HepG2 (cell line): ENCODE measurements around the gene PRR15L. TPM values are rescaled to one million over a fixed set of nuclear protein-coding genes. Genes with fewer than 3 reads are reported as not detected.

Experiments used
- ATAC-seq: fragments of 200-7000 bp; cut with Tn5 transposase; 3 replicates; pipeline ENCODE4 v1.9.1; 2020; ENCODE audit warnings: mild to moderate bottlenecking, moderate library complexity
- BruUV-seq: library from RNA; stranded (reverse); fragments of 400-500 nt; replicated peaks from 2 replicates; lab custom pipeline; 2021; lab: Mats Ljungman, UMichigan
- CTCF ChIA-PET: fragments of 300-600 bp; formaldehyde crosslinking; extraction: SDS; loops from one replicate; lab custom pipeline; 2021; ENCODE audit warnings: low total read pairs, inconsistent platforms, low intra/inter-chr PET ratio; lab: Yijun Ruan, JAX
- POLR2A ChIA-PET: fragments of 350-600 bp; sonication (Branson Sonifier 250); formaldehyde crosslinking; loops from one replicate; lab custom pipeline; 2020; ENCODE audit warnings: antibody characterized with exemption, inconsistent platforms; lab: Yijun Ruan, JAX
- DNase-seq: peaks from one replicate; pipeline ENCODE4 v3.0.0-alpha.2; 2015; ENCODE audit warnings: low spot score
- FAIRE-seq: peaks from 3 replicates; lab custom pipeline; 2011; peaks lifted over from hg19 to GRCh38; lab: Jason Lieb, UNC
- H2AFZ ChIP-seq: one replicate; pipeline ENCODE4 v1.6.1; 2011; ENCODE audit warnings: low read length, inconsistent platforms
- H3K27ac ChIP-seq: fragments of 300-600 bp; 3 replicates; pipeline ENCODE4 v1.8.0; 2011; ENCODE audit warnings: mixed run types, mild to moderate bottlenecking, mixed read lengths, low read length, inconsistent platforms; ENCODE audit not compliant: insufficient read depth; ENCODE audit errors: extremely low read length
- H3K27me3 ChIP-seq, 2 experiments: fragments of 200-600 bp in 1 of 2; 2 replicates in 1 of 2; 3 replicates in 1 of 2; pipeline versions ENCODE4 v1.6.0 to v1.8.0; 2011; ENCODE audit warnings: low read length in 2 of 2, mild to moderate bottlenecking in 2 of 2, moderate library complexity in 2 of 2, inconsistent platforms in 1 of 2; ENCODE audit not compliant: insufficient read depth in 2 of 2, control insufficient read depth in 1 of 2
- H3K36me3 ChIP-seq, 2 experiments: fragments of 200-600 bp in 1 of 2; replicated peaks in 1 of 2; 2 replicates in 1 of 2; 3 replicates in 1 of 2; pipeline versions ENCODE4 v1.5.1 to v1.8.0; 2011; ENCODE audit warnings: low read length in 2 of 2, inconsistent platforms in 1 of 2; ENCODE audit not compliant: insufficient read depth in 2 of 2, control insufficient read depth in 1 of 2
- H3K4me1 ChIP-seq: 2 replicates; pipeline ENCODE4 v1.5.1; 2012; ENCODE audit warnings: low read length, inconsistent platforms; ENCODE audit not compliant: insufficient read depth
- H3K4me2 ChIP-seq: 2 replicates; pipeline ENCODE4 v1.6.0; 2011; ENCODE audit warnings: low read depth, low read length, inconsistent platforms
- H3K4me3 ChIP-seq, 3 experiments: fragments of 200-600 bp in 1 of 3; sonication (generic), shearing (Covaris generic) in 1 of 3; replicated peaks in 1 of 3; 2 replicates each; pipeline ENCODE4 v1.5.1; 2011 to 2016; ENCODE audit warnings: low read length in 3 of 3, inconsistent platforms in 2 of 3, low read depth in 2 of 3, mild to moderate bottlenecking in 2 of 3, control low read depth in 1 of 3, mixed read lengths in 1 of 3; ENCODE audit not compliant: insufficient read depth in 1 of 3
- H3K79me2 ChIP-seq: one replicate; pipeline ENCODE4 v1.6.1; 2011; ENCODE audit warnings: low read length, inconsistent platforms; ENCODE audit not compliant: insufficient read depth
- H3K9ac ChIP-seq: 2 replicates; pipeline ENCODE4 v1.6.0; 2011; ENCODE audit warnings: mild to moderate bottlenecking, low read depth, low read length, inconsistent platforms; ENCODE audit not compliant: insufficient read depth
- H3K9me3 ChIP-seq: 2 replicates; pipeline ENCODE4 v1.5.1; 2012; ENCODE audit warnings: mild to moderate bottlenecking, low read length
- H4K20me1 ChIP-seq: 2 replicates; pipeline ENCODE4 v1.6.0; 2011; ENCODE audit warnings: inconsistent platforms, mild to moderate bottlenecking, low read length, moderate library complexity; ENCODE audit not compliant: insufficient read depth
- AGO2 ChIP-seq: fragments of 200-400 bp; formaldehyde crosslinking; optimal IDR thresholded peaks from 2 replicates; pipeline ENCODE3; 2017; ENCODE audit warnings: mild to moderate bottlenecking, low read depth, low read length, moderate library complexity
- ARID2 ChIP-seq: sonication (generic); formaldehyde crosslinking; IDR thresholded peaks from 2 replicates; pipeline ENCODE4 v1.8.1; 2022; ENCODE audit warnings: mild to moderate bottlenecking, missing genetic modification reagents, borderline replicate concordance
- CEBPG ChIP-seq: IDR thresholded peaks from 2 replicates; pipeline ENCODE4 v1.6.1; 2016
- SMAD1 ChIP-seq: sonication (generic); formaldehyde crosslinking; IDR thresholded peaks from 2 replicates; pipeline ENCODE4 v1.4.0; 2020; ENCODE audit warnings: missing genetic modification reagents, low read depth, mild to moderate bottlenecking, borderline replicate concordance
- SP5 ChIP-seq: IDR thresholded peaks from 2 replicates; pipeline ENCODE4 v1.6.1; 2016; ENCODE audit warnings: low read depth, borderline replicate concordance
- ZNF550 ChIP-seq: sonication (generic); formaldehyde crosslinking; IDR thresholded peaks from 2 replicates; pipeline ENCODE4 v1.4.0; 2020; ENCODE audit warnings: mild to moderate bottlenecking, missing genetic modification reagents, borderline replicate concordance
- ZNF75D ChIP-seq: sonication (generic); formaldehyde crosslinking; IDR thresholded peaks from 2 replicates; pipeline ENCODE4 v1.8.1; 2023; ENCODE audit warnings: missing genetic modification reagents, mild to moderate bottlenecking, borderline replicate concordance
- ZNF883 ChIP-seq: sonication (generic); formaldehyde crosslinking; IDR thresholded peaks from 2 replicates; pipeline ENCODE4 v1.5.1; 2020; ENCODE audit warnings: mild to moderate bottlenecking, missing genetic modification reagents; ENCODE audit errors: not compliant biosample characterization
- WGBS: methylation state at CpG from one replicate; pipeline ENCODE4 v1.1.6; 2017; ENCODE audit warnings: low lambda C conversion rate; 5-methylcytosine and 5-hydroxymethylcytosine counted together
- in situ Hi-C: cut with HindIII; loops from 2 replicates; pipeline ENCODE4 v1.10.0; 2017; ENCODE audit warnings: low pct_unique_long_range_greater_than_20kb; ENCODE audit not compliant: extremely low pct_ligation_motif_present
- intact Hi-C: fragments of 100-400 bp; cut with micrococcal nuclease; formaldehyde crosslinking; loops from one replicate; pipeline ENCODE4 v1.10.0; 2022; ENCODE audit not compliant: unreplicated experiment
- polyA plus RNA-seq, 8 experiments: library from polyadenylated mRNA; depleted of rRNA in 3 of 8; stranded (reverse) in 7 of 8; unstranded in 1 of 8; fragments of >200 nt; fragmentation: Illumina TruSeq in 4 of 8; extraction: Trizol in 4 of 8; gene quantifications; 2 replicates each; pipeline versions ENCODE4 v1.2.1 to v1.2.3, GENCODE V29; 2011 to 2016; ENCODE audit warnings: low read depth in 4 of 8, missing spikeins in 1 of 8, mixed read lengths in 1 of 8; ENCODE audit not compliant: insufficient read depth in 1 of 8
- total RNA-seq, 5 experiments: library from RNA; depleted of rRNA; stranded (reverse); fragments of >200 nt; fragmentation: Illumina TruSeq; extraction: Trizol; gene quantifications; 2 replicates each; pipeline ENCODE4 v1.2.3, GENCODE V29; 2016; ENCODE audit warnings: low read depth in 1 of 5
- TF ChIP-seq, protein P1 (sequence below): IDR thresholded peaks from 2 replicates; pipeline ENCODE4 v1.6.1; 2018; ENCODE audit warnings: missing genetic modification reagents, mild to moderate bottlenecking, missing compliant biosample characterization
- TF ChIP-seq, protein P2 (sequence below): sonication (generic); formaldehyde crosslinking; IDR thresholded peaks from 2 replicates; pipeline ENCODE4 v1.5.1; 2020; ENCODE audit warnings: missing genetic modification reagents, mild to moderate bottlenecking, borderline replicate concordance
- TF ChIP-seq, protein P3 (sequence below): IDR thresholded peaks from 2 replicates; pipeline ENCODE4 v1.6.1; 2012; ENCODE audit warnings: low read depth, low read length, improper control_type of control experiment

The PRR15L gene
- total and polyA plus RNA-seq, 2 of the 13 experiments (the other 11 are each of a cell fraction or from before 2014, with no cell fraction given) = 0.44 to 2.0 TPM

DNA sequence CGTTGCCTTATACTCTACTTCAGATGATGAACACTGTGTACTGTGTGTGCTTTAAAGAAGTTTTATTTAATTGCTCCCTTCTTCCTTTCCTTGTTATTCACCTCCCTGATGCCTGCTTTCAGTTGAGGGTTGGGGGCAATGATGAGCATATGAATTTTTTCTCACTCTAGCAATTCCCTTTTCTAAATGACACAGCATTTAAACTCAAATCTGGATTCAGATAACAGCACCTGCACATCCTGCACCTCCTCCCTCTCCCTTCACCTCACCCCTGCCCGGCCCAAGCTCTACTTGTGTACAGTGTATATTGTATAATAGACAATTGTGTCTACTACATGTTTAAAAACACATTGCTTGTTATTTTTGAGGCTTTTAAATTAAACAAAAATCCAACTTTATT, 29.3 kb downstream of the PRR15L start (continued):
- TF ChIP-seq, protein P1, sequence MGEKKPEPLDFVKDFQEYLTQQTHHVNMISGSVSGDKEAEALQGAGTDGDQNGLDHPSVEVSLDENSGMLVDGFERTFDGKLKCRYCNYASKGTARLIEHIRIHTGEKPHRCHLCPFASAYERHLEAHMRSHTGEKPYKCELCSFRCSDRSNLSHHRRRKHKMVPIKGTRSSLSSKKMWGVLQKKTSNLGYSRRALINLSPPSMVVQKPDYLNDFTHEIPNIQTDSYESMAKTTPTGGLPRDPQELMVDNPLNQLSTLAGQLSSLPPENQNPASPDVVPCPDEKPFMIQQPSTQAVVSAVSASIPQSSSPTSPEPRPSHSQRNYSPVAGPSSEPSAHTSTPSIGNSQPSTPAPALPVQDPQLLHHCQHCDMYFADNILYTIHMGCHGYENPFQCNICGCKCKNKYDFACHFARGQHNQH (CRISPR knock-in tag) = no peak
- TF ChIP-seq ZNF75D (CRISPR knock-in tag) = no peak
- TF ChIP-seq ARID2 (CRISPR knock-in tag) = no peak

DNA sequence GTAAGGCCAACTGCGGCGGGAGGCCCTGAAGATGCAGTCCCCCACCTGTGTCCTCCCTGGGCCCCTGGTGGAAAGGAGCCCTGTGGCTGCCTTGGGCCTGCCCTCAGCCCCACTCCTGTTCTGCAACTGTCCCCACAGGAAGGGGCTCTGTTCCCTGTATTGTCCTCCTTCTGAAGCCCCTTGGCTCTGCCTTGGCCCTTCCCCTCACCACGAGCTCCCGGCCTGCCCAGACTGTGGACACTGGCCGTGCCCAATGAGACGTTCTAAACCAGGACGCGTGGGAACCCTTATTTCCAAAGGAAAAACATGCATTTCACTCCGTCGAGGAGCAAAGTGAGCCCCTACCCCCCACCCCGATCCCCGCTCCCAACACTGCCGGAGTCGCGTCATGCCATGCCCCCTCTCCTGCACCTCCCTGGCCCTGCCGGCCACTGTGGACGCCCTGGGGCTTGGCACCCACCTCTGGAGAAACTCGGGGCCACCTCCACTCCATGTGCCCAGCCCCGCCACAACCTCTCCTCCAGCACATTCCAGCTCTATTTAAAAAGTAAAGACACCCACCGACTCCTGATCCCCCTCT, 29.8 kb downstream of the PRR15L start:
- WGBS = 96% methylated on average over 18 of the region's 20 CpGs
- H3K9ac ChIP-seq = no peak overlapping the region
- no peak overlapping the region for H3K27ac ChIP-seq
- no peaks in the 10 kb centered on the region for H4K20me1 ChIP-seq
- H2AFZ ChIP-seq = no peak overlapping the region
- in situ Hi-C loops = no loop called here
- DNase-seq (no peak), ATAC-seq (no peak), FAIRE-seq (no peak)
- peaks cover 16 to 20% of the 10 kb centered on the region in 2 experiments for H3K36me3 ChIP-seq
- no peaks in the 10 kb centered on the region for H3K27me3 ChIP-seq
- intact Hi-C loops = no loop called here
- no peak overlapping the region for H3K4me3 ChIP-seq
- ChIA-PET CTCF (no interaction called here), POLR2A (no interaction called here)
- no peaks in the 10 kb centered on the region for H3K9me3 ChIP-seq
- peaks cover 30% of the 10 kb centered on the region for H3K4me1 ChIP-seq
- H3K4me2 ChIP-seq = no peak overlapping the region
- no TSS peak for BruUV-seq
- TF ChIP-seq, protein P2, sequence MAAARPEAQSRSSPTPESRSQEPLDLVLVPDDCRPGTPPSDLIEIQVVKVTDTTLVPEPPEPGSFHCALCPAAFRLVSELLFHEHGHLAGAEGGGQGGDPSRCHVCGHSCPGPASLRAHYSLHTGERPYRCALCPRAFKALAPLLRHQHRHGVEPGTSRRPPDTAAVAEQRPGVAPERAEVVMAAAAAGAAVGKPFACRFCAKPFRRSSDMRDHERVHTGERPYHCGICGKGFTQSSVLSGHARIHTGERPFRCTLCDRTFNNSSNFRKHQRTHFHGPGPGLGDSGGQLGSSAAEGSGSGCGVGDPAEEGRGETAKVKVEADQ = no peak
- TF ChIP-seq SP5 = no peak
- no peak for TF ChIP-seq ARID2 (CRISPR knock-in tag)
- no peak for TF ChIP-seq ZNF550 (CRISPR knock-in tag)
- TF ChIP-seq, protein P3, sequence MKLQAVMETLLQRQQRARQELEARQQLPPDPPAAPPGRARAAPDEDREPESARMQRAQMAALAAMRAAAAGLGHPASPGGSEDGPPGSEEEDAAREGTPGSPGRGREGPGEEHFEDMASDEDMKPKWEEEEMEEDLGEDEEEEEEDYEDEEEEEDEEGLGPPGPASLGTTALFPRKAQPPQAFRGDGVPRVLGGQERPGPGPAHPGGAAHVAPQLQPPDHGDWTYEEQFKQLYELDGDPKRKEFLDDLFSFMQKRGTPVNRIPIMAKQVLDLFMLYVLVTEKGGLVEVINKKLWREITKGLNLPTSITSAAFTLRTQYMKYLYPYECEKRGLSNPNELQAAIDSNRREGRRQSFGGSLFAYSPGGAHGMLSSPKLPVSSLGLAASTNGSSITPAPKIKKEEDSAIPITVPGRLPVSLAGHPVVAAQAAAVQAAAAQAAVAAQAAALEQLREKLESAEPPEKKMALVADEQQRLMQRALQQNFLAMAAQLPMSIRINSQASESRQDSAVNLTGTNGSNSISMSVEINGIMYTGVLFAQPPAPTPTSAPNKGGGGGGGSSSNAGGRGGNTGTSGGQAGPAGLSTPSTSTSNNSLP = no peak
- TF ChIP-seq SMAD1 (CRISPR knock-in tag) = no peak
- TF ChIP-seq CEBPG (CRISPR knock-in tag) = no peak
- TF ChIP-seq ZNF883 = no peak
- TF ChIP-seq AGO2 = peak; percentile 51
- no peaks in the 10 kb centered on the region for H3K79me2 ChIP-seq
